Adrenal gland (tissue), 12 donors: ENCODE results near the gene ERBB4. TPM values are rescaled to one million over a fixed set of nuclear protein-coding genes. Genes with fewer than 3 reads are reported as not detected.

Source experiments
- DNase-seq, 7 donors: peaks; one replicate each; pipeline ENCODE4 v3.0.0-alpha.2; 2019 to 2020
- H3K27ac ChIP-seq, 5 donors: fragments of 200-600 bp; sonication (generic) in 4 of 5; 1 replicate in 3 of 5; 2 replicates in 2 of 5; pipeline versions ENCODE4 v1.5.1 to v1.8.0; 2016 to 2020; ENCODE audit warnings: mild to moderate bottlenecking in 1 of 5
- H3K27me3 ChIP-seq: fragments of 200-600 bp; 2 replicates; pipeline ENCODE4 v1.8.0; 2021
- H3K36me3 ChIP-seq, 2 donors: fragments of 200-600 bp; replicated peaks in 1 of 2; 1 replicate in 1 of 2; 2 replicates in 1 of 2; pipeline versions ENCODE4 v1.5.1 to v1.8.0; 2018 to 2022
- H3K4me1 ChIP-seq, 2 donors: fragments of 200-600 bp; replicated peaks in 1 of 2; 1 replicate in 1 of 2; 2 replicates in 1 of 2; pipeline versions ENCODE4 v1.5.1 to v1.8.0; 2018 to 2021
- H3K4me3 ChIP-seq, 4 donors: fragments of 200-600 bp; sonication (generic) in 3 of 4; one replicate each; pipeline ENCODE4 v1.5.1; 2016 to 2018
- H3K9me3 ChIP-seq, 3 donors: fragments of 200-600 bp; sonication (generic) in 1 of 3; replicated peaks in 1 of 3; 1 replicate in 2 of 3; 2 replicates in 1 of 3; pipeline versions ENCODE4 v1.5.1 to v1.8.0; 2016 to 2021
- POLR2A ChIP-seq, 2 donors: fragments of 450-650 bp; IDR thresholded peaks; one replicate each; pipeline ENCODE4 v1.6.1; 2017; ENCODE audit warnings: antibody characterized with exemption in 2 of 2, mild to moderate bottlenecking in 2 of 2, moderate library complexity in 1 of 2
- WGBS, 4 donors: extraction: QIAGEN DNeasy Blood & Tissue Kit in 2 of 4; methylation state at CpG; one replicate each; pipeline versions ENCODE4 v1.1.5 to v1.1.7; 2013 to 2017; 5-methylcytosine and 5-hydroxymethylcytosine counted together
- intact Hi-C, 2 donors: fragments of 100-400 bp; cut with DNase I; formaldehyde crosslinking; loops; one replicate each; pipeline versions ENCODE4 v1.14.1 to v1.15.0; 2022 to 2023
- polyA plus RNA-seq, 3 donors: library from polyadenylated mRNA; stranded (reverse); fragments of 200-250 nt in 2 of 3; fragments of 350-450 nt in 1 of 3; fragmentation: Illumina TruSeq in 1 of 3; extraction: RNeasy Lipid Tissue Mini Kit (QIAGEN cat#74804) in 1 of 3; gene quantifications; one replicate each; pipeline ENCODE4 v1.2.3, GENCODE V29; 2013 to 2014
- total RNA-seq, 9 donors: library from RNA; depleted of rRNA in 4 of 9; stranded (reverse); fragments of >200 nt in 4 of 9; fragments of 120-200 nt in 1 of 9; fragmentation: NEBNext Ultra II Directional in 1 of 9; extraction: Animal tissue kit (Norgen Biotek cat#: 25700) in 1 of 9; gene quantifications; one replicate each; pipeline versions ENCODE4 v1.1.0 to v1.2.4, GENCODE V29; 2013 to 2023
- TF ChIP-seq, protein P1 (sequence below), 6 experiments: fragments of 450-650 bp in 4 of 6; fragments of 200-600 bp in 2 of 6; sonication (generic) in 1 of 6; IDR thresholded peaks; 1 replicate in 5 of 6; 2 replicates in 1 of 6; pipeline versions ENCODE4 v1.5.1 to v1.8.0; 2016 to 2021; ENCODE audit warnings: antibody characterized with exemption in 6 of 6, mild to moderate bottlenecking in 2 of 6, moderate library complexity in 1 of 6
- donor health status: healthy with polysubstance abuse.
- donor health status: Bipolar disorder and iron deficiency.
- donor health status: DM: yes; HTN: yes; CAD: no.
- donor health status: DM: no; HTN: no; CAD: no.
- donor health status: DM: no; HTN: no; CAD: no.
- donor health status: DM: yes; HTN: yes; CAD: no.

ERBB4 gene
- total and polyA plus RNA-seq, 12 donors: 0.06 to 2.9 (median 0.49) TPM

DNA sequence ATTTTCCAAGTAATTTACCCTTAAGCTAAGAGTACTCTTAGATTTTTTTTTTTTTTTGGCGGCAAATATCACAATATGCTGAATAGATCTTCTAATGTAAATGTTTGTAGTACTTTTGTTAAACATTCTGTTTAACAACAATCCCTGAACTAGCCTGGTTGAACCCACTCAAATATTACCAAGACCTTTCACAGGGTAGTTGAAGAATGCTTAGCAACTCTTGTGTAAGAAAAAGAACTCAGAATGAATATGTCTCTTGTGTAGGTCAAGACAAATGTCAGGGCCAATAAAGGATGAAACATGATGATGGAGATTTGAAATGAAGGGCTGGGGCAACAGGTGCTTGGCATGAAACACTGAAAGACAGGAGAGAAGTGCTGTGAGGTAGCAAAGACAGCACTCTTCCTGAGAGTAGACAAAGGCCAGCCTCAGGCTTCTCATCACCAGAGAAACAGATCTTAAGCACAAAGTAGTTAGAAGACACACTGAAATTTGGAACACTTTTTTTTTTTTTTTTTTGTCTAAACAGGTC lies 597.3 kb downstream of the ERBB4 start:
- Histone ChIP-seq H3K4me1 (no peaks in the 10 kb centered on the region), H3K36me3 (no peaks in the 10 kb centered on the region), H3K9me3 (no peaks in the 10 kb centered on the region), H3K4me3 (no peak overlapping the region), H3K27ac (no peak overlapping the region), H3K27me3 (no peaks in the 10 kb centered on the region)
- no peak for TF ChIP-seq POLR2A (IDR thresholded peaks at IDR 0.05)
- TF ChIP-seq, protein P1, sequence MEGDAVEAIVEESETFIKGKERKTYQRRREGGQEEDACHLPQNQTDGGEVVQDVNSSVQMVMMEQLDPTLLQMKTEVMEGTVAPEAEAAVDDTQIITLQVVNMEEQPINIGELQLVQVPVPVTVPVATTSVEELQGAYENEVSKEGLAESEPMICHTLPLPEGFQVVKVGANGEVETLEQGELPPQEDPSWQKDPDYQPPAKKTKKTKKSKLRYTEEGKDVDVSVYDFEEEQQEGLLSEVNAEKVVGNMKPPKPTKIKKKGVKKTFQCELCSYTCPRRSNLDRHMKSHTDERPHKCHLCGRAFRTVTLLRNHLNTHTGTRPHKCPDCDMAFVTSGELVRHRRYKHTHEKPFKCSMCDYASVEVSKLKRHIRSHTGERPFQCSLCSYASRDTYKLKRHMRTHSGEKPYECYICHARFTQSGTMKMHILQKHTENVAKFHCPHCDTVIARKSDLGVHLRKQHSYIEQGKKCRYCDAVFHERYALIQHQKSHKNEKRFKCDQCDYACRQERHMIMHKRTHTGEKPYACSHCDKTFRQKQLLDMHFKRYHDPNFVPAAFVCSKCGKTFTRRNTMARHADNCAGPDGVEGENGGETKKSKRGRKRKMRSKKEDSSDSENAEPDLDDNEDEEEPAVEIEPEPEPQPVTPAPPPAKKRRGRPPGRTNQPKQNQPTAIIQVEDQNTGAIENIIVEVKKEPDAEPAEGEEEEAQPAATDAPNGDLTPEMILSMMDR (IDR thresholded peaks at IDR 0.05): no peak
- DNase-seq: no peak
- intact Hi-C loops: no loop called here
- WGBS, 4 donors: 79 to 87% (median 84%) methylated on average over 1 of the region's 1 CpG

DNA sequence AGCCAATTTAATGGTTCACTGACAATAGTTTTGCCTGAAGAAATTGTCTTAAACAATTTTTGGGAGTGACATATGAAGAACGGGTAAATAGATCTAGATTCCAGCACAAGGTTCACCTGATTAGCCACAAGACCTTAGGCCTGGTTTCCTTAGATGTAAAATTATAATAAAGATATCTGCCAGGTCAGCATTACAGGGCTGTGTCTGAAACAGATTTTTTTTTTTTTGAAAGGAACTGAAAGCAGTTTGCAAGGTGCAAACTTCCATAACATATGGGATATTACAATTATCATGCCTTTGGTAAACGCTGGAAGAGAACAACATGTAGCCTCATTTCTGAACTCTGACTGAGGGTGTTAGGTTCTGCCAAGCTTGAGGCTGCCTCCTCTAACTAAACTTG lies 599.4 kb downstream of the ERBB4 start:
- no peaks in the 10 kb centered on the region for H3K27me3 ChIP-seq
- no peak overlapping the region for H3K4me3 ChIP-seq
- H3K4me1 ChIP-seq: no peaks in the 10 kb centered on the region
- H3K9me3 ChIP-seq: no peaks in the 10 kb centered on the region
- intact Hi-C loops: no loop called here
- H3K36me3 ChIP-seq: no peaks in the 10 kb centered on the region
- TF ChIP-seq, protein P1 (IDR thresholded peaks at IDR 0.05): no peak
- TF ChIP-seq POLR2A (IDR thresholded peaks at IDR 0.05): no peak
- no peak for DNase-seq
- no peak overlapping the region for H3K27ac ChIP-seq
- 71 to 78% (median 73%) methylated on average over 2 of the region's 2 CpGs for WGBS, 4 donors

DNA sequence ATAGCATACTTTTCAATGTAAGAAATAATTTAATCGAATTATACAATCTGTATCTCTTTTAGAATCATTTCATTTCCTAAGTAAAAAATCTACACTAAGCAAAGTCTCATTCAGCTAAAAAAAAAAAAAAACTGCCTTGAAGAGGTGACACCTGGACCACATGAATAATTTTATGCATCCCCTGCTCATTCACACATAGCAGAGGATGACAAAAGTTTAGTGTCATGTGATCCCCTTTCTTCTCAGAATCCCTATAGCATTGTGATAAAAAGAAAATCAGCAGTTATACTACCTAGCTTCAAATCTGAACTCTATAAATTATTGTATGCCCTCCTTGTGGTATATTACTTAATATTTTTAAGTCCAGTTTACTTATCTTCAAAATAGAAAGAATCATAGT lies 603.8 kb downstream of the ERBB4 start:
- Histone ChIP-seq H3K4me3 (no peak overlapping the region), H3K9me3 (no peaks in the 10 kb centered on the region), H3K36me3 (no peaks in the 10 kb centered on the region), H3K4me1 (no peaks in the 10 kb centered on the region), H3K27ac (no peak overlapping the region), H3K27me3 (no peaks in the 10 kb centered on the region)
- no peak for TF ChIP-seq POLR2A (IDR thresholded peaks at IDR 0.05)
- TF ChIP-seq, protein P1 (IDR thresholded peaks at IDR 0.05): no peak
- 48 to 65% (median 63%) methylated on average over 1 of the region's 1 CpG for WGBS, 4 donors
- DNase-seq: no peak
- intact Hi-C loops: no loop called here

DNA sequence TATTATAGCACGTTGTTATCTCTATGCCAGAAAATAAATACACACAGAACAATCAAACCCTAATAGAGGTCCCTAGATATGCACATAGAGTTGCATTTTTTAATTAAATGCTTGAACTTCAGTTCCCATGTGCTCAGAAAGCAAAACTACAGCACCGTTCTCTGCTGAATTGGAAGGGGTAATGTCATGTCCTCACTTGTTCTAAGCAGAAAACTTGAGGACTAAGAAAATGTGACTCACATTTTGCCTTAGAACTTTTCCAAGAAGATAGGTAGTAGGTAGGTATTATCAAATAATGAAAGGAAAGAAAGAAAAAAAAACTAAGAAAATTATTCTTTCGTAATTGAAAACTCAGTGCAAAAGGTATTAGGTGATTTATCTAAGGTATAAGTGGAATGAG lies 607.3 kb downstream of the ERBB4 start:
- DNase-seq: no peak
- intact Hi-C loops: no loop called here
- H3K27ac ChIP-seq: no peak overlapping the region
- no peaks in the 10 kb centered on the region for H3K9me3 ChIP-seq
- TF ChIP-seq, protein P1 (IDR thresholded peaks at IDR 0.05): no peak
- no peaks in the 10 kb centered on the region for H3K36me3 ChIP-seq
- no peaks in the 10 kb centered on the region for H3K4me1 ChIP-seq
- no peak overlapping the region for H3K4me3 ChIP-seq
- 32 to 37% (median 34%) methylated on average over 3 of the region's 3 CpGs for WGBS, 4 donors
- no peaks in the 10 kb centered on the region for H3K27me3 ChIP-seq
